DOHH2 (cell line): ENCODE data around the gene SLC37A3.

Experiments used
- H3F3A ChIP-seq: fragments of 200-600 bp; sonication (generic), shearing (Covaris generic); 2 replicates; pipeline ENCODE4 v1.6.0; 2016; ENCODE audit warnings: antibody characterized with exemption, mild to moderate bottlenecking; ENCODE audit not compliant: control insufficient read depth, insufficient read depth
- H3K27ac ChIP-seq: fragments of 200-600 bp; sonication (generic); 2 replicates; pipeline ENCODE4 v1.5.1; 2014; ENCODE audit warnings: low read depth, mild to moderate bottlenecking, low read length, moderate library complexity
- H3K27me3 ChIP-seq: fragments of 200-600 bp; sonication (generic); 2 replicates; pipeline ENCODE4 v1.6.1; 2014; ENCODE audit warnings: mild to moderate bottlenecking, low read length, mixed read lengths; ENCODE audit not compliant: control insufficient read depth
- H3K36me3 ChIP-seq: fragments of 200-600 bp; sonication (generic); 2 replicates; pipeline ENCODE4 v1.6.1; 2014; ENCODE audit warnings: mild to moderate bottlenecking, low read length, moderate library complexity, mixed read lengths; ENCODE audit not compliant: control insufficient read depth
- H3K4me1 ChIP-seq: fragments of 200-600 bp; sonication (generic); 2 replicates; pipeline ENCODE4 v1.6.1; 2014; ENCODE audit warnings: mild to moderate bottlenecking, low read length, mixed read lengths; ENCODE audit not compliant: control insufficient read depth
- H3K4me2 ChIP-seq: fragments of 200-600 bp; sonication (generic); 2 replicates; pipeline ENCODE4 v1.6.0; 2014; ENCODE audit warnings: mild to moderate bottlenecking, low read length, moderate library complexity
- H3K4me3 ChIP-seq: fragments of 200-600 bp; sonication (generic); 2 replicates; pipeline ENCODE4 v1.5.1; 2014; ENCODE audit warnings: mild to moderate bottlenecking, low read length, mixed read lengths
- H3K79me2 ChIP-seq: fragments of 200-600 bp; sonication (generic); 2 replicates; pipeline ENCODE4 v1.6.1; 2014; ENCODE audit warnings: mild to moderate bottlenecking, low read length, mixed read lengths; ENCODE audit not compliant: control insufficient read depth
- H3K9me2 ChIP-seq: fragments of 200-600 bp; sonication (generic); replicated peaks from 2 replicates; pipeline ENCODE4 v1.6.1; 2014; ENCODE audit warnings: mild to moderate bottlenecking, low read length, mixed read lengths; ENCODE audit not compliant: control insufficient read depth
- H3K9me3 ChIP-seq: fragments of 200-600 bp; sonication (generic); 2 replicates; pipeline ENCODE4 v1.6.1; 2014; ENCODE audit warnings: antibody characterized with exemption, low read length, mixed read lengths; ENCODE audit not compliant: control insufficient read depth, insufficient read depth
- H4K20me1 ChIP-seq: fragments of 200-600 bp; sonication (generic); 2 replicates; pipeline ENCODE4 v1.6.0; 2014; ENCODE audit warnings: low read depth, mild to moderate bottlenecking, antibody characterized with exemption, low read length, moderate library complexity; ENCODE audit not compliant: control insufficient read depth, insufficient read depth
- CTCF ChIP-seq: fragments of 200-600 bp; sonication (generic); IDR thresholded peaks from one replicate; pipeline ENCODE4 v1.5.1; 2014; ENCODE audit warnings: antibody characterized with exemption, mild to moderate bottlenecking, low read depth, low read length; ENCODE audit not compliant: poor library complexity, severe bottlenecking
- EZH2phosphoT487 ChIP-seq: fragments of 200-600 bp; sonication (generic); IDR thresholded peaks from 2 replicates; pipeline ENCODE4 v1.6.1; 2017; ENCODE audit warnings: borderline replicate concordance, mild to moderate bottlenecking, antibody characterized with exemption, low read length, moderate library complexity, mixed read lengths

Gene SLC37A3

GRCh38 chr7:140287988-140288387 is 110.3 kb downstream of the SLC37A3 start:
- Histone ChIP-seq H3K9me2 (no peaks in the 10 kb centered on the region), H3K27ac (no peak overlapping the region), H3K27me3 (peaks cover 6% of the 10 kb centered on the region), H3F3A (no peaks in the 10 kb centered on the region), H3K9me3 (no peaks in the 10 kb centered on the region), H3K79me2 (no peaks in the 10 kb centered on the region), H3K4me2 (no peak overlapping the region), H3K36me3 (no peaks in the 10 kb centered on the region), H3K4me1 (no peaks in the 10 kb centered on the region), H3K4me3 (no peak overlapping the region), H4K20me1 (no peaks in the 10 kb centered on the region)
- TF ChIP-seq EZH2phosphoT487 (no peak), CTCF (no peak)

GRCh38 chr7:140285938-140286337 is 112.4 kb downstream of the SLC37A3 start:
- no peaks in the 10 kb centered on the region for H3K9me2 ChIP-seq
- H3K4me3 ChIP-seq, result no peak overlapping the region
- TF ChIP-seq CTCF (no peak), EZH2phosphoT487 (no peak)
- no peaks in the 10 kb centered on the region for H3K36me3 ChIP-seq
- no peaks in the 10 kb centered on the region for H3K9me3 ChIP-seq
- peaks cover 6% of the 10 kb centered on the region for H3K27me3 ChIP-seq
- no peaks in the 10 kb centered on the region for H3K79me2 ChIP-seq
- H4K20me1 ChIP-seq, result no peaks in the 10 kb centered on the region
- H3K27ac ChIP-seq, result no peak overlapping the region
- H3F3A ChIP-seq, result no peaks in the 10 kb centered on the region
- no peaks in the 10 kb centered on the region for H3K4me1 ChIP-seq
- H3K4me2 ChIP-seq, result no peak overlapping the region

GRCh38 chr7:140284062-140284461 is 114.3 kb downstream of the SLC37A3 start:
- H3K4me2 ChIP-seq, result no peak overlapping the region
- no peak overlapping the region for H3K27ac ChIP-seq
- no peaks in the 10 kb centered on the region for H3K9me3 ChIP-seq
- H3K9me2 ChIP-seq, result no peaks in the 10 kb centered on the region
- TF ChIP-seq EZH2phosphoT487 (no peak), CTCF (no peak)
- no peak overlapping the region for H3K4me3 ChIP-seq
- no peaks in the 10 kb centered on the region for H3K79me2 ChIP-seq
- H3K36me3 ChIP-seq, result no peaks in the 10 kb centered on the region
- H4K20me1 ChIP-seq, result no peaks in the 10 kb centered on the region
- H3K27me3 ChIP-seq, result peaks cover 6% of the 10 kb centered on the region
- H3K4me1 ChIP-seq, result no peaks in the 10 kb centered on the region
- no peaks in the 10 kb centered on the region for H3F3A ChIP-seq
